WTC11 (cell line): ENCODE data around the gene ZKSCAN3. TPM values are rescaled to one million over a fixed set of nuclear protein-coding genes. Genes with fewer than 3 reads are reported as not detected.

Experiments used
- ATAC-seq: fragments of 200-7000 bp; cut with Tn5 transposase; 2 replicates; pipeline ENCODE4 v1.10.0; 2021; ENCODE audit warnings: mild to moderate bottlenecking, moderate library complexity
- CTCF ChIA-PET: fragments of 300-600 bp; sonication (Branson Sonifier 250); formaldehyde crosslinking; loops from one replicate; lab custom pipeline; 2021; ENCODE audit warnings: antibody characterized with exemption; lab: Charles Lee
- POLR2A ChIA-PET: fragments of 350-600 bp; sonication (Branson Sonifier 250); formaldehyde crosslinking; loops from one replicate; lab custom pipeline; 2021; ENCODE audit warnings: antibody characterized with exemption; lab: Charles Lee
- DNase-seq: peaks from one replicate; pipeline ENCODE4 v3.0.0; 2021; ENCODE audit warnings: low spot score
- H3K27ac Mint-ChIP-seq: 2 replicates; pipeline ENCODE4 v1.8.0; 2021; ENCODE audit warnings: mixed read lengths
- H3K27me3 Mint-ChIP-seq: 2 replicates; pipeline ENCODE4 v1.8.0; 2021; ENCODE audit warnings: low read depth, mild to moderate bottlenecking, moderate library complexity, mixed read lengths
- H3K36me3 Mint-ChIP-seq: 2 replicates; pipeline ENCODE4 v1.8.0; 2021; ENCODE audit warnings: mixed read lengths
- H3K4me1 Mint-ChIP-seq: 2 replicates; pipeline ENCODE4 v1.8.0; 2022; ENCODE audit warnings: mixed read lengths
- H3K4me3 Mint-ChIP-seq: 2 replicates; pipeline ENCODE4 v1.8.0; 2021; ENCODE audit warnings: mild to moderate bottlenecking, moderate library complexity, mixed read lengths
- H3K9me3 Mint-ChIP-seq: 2 replicates; pipeline ENCODE4 v1.8.0; 2021; ENCODE audit warnings: mixed read lengths
- ATF2 ChIP-seq: sonication (generic); formaldehyde crosslinking; IDR thresholded peaks from 2 replicates; pipeline ENCODE4 v1.8.1; 2022; ENCODE audit warnings: low read depth, missing genetic modification reagents, borderline replicate concordance
- CREB1 ChIP-seq: sonication (generic); formaldehyde crosslinking; IDR thresholded peaks from 2 replicates; pipeline ENCODE4 v1.8.0; 2023; ENCODE audit warnings: mild to moderate bottlenecking, missing genetic modification reagents
- CREM ChIP-seq: sonication (generic); formaldehyde crosslinking; IDR thresholded peaks from 2 replicates; pipeline ENCODE4 v1.8.1; 2022; ENCODE audit warnings: mild to moderate bottlenecking, missing genetic modification reagents, moderate library complexity
- FOXP4 ChIP-seq: sonication (generic); formaldehyde crosslinking; IDR thresholded peaks from 2 replicates; pipeline ENCODE4 v1.8.0; 2022; ENCODE audit warnings: mild to moderate bottlenecking, missing genetic modification reagents
- NFATC4 ChIP-seq: fragments of 250-450 bp; sonication (Bioruptor Pico); IDR thresholded peaks from 2 replicates; pipeline ENCODE4 v1.9.0; 2021; ENCODE audit warnings: mild to moderate bottlenecking
- NFYB ChIP-seq: sonication (generic); formaldehyde crosslinking; conservative IDR thresholded peaks from 2 replicates; pipeline ENCODE4 v1.8.0; 2022; ENCODE audit warnings: low read depth, missing genetic modification reagents
- NR1H2 ChIP-seq: sonication (generic); formaldehyde crosslinking; IDR thresholded peaks from 2 replicates; pipeline ENCODE4 v1.9.0; 2021; ENCODE audit warnings: mild to moderate bottlenecking, moderate library complexity, missing genetic modification reagents
- SOX15 ChIP-seq: fragments of 250-450 bp; sonication (Bioruptor Pico); IDR thresholded peaks from 2 replicates; pipeline ENCODE4 v1.9.0; 2021; ENCODE audit warnings: mild to moderate bottlenecking
- SP1 ChIP-seq: sonication (generic); formaldehyde crosslinking; conservative IDR thresholded peaks from 2 replicates; pipeline ENCODE4 v1.8.1; 2022; ENCODE audit warnings: missing genetic modification reagents
- ZBTB21 ChIP-seq: sonication (generic); formaldehyde crosslinking; IDR thresholded peaks from 2 replicates; pipeline ENCODE4 v1.8.1; 2023; ENCODE audit warnings: mild to moderate bottlenecking, missing genetic modification reagents, borderline replicate concordance
- ZNF263 ChIP-seq: sonication (generic); formaldehyde crosslinking; IDR thresholded peaks from 2 replicates; pipeline ENCODE4 v1.8.1; 2022; ENCODE audit warnings: low read depth, mild to moderate bottlenecking, moderate library complexity, missing genetic modification reagents
- ZNF317 ChIP-seq: sonication (generic); formaldehyde crosslinking; IDR thresholded peaks from 2 replicates; pipeline ENCODE4 v1.8.1; 2023; ENCODE audit warnings: low read depth, mild to moderate bottlenecking, moderate library complexity, missing genetic modification reagents, borderline replicate concordance
- ZNF671 ChIP-seq: fragments of 250-450 bp; sonication (Bioruptor Pico); IDR thresholded peaks from 2 replicates; pipeline ENCODE4 v1.8.0; 2021; ENCODE audit warnings: mild to moderate bottlenecking
- ZSCAN18 ChIP-seq: fragments of 250-450 bp; sonication (Bioruptor Pico); IDR thresholded peaks from 2 replicates; pipeline ENCODE4 v2.1.2; 2022; ENCODE audit warnings: mild to moderate bottlenecking, moderate library complexity
- total RNA-seq: library from RNA; stranded (reverse); gene quantifications from 3 replicates; pipeline ENCODE4 v1.2.3, GENCODE V29; 2021
- TF ChIP-seq, protein P1 (sequence below): sonication (generic); formaldehyde crosslinking; IDR thresholded peaks from 2 replicates; pipeline ENCODE4 v1.8.1; 2022; ENCODE audit warnings: mild to moderate bottlenecking, missing genetic modification reagents, moderate library complexity, borderline replicate concordance
- TF ChIP-seq, protein P2 (sequence below): sonication (generic); formaldehyde crosslinking; IDR thresholded peaks from 2 replicates; pipeline ENCODE4 v1.8.1; 2022; ENCODE audit warnings: mild to moderate bottlenecking, moderate library complexity, missing genetic modification reagents
- TF ChIP-seq, protein P3 (sequence below): sonication (generic); formaldehyde crosslinking; IDR thresholded peaks from 2 replicates; pipeline ENCODE4 v1.8.1; 2023; ENCODE audit warnings: mild to moderate bottlenecking, moderate library complexity, missing genetic modification reagents
- TF ChIP-seq, protein P4 (sequence below): sonication (generic); formaldehyde crosslinking; IDR thresholded peaks from 2 replicates; pipeline ENCODE4 v1.8.0; 2023; ENCODE audit warnings: missing genetic modification reagents

ZKSCAN3 gene
- total RNA-seq, 1 experiment from 2014 or later = 5.4 TPM

- TF ChIP-seq, protein P1, sequence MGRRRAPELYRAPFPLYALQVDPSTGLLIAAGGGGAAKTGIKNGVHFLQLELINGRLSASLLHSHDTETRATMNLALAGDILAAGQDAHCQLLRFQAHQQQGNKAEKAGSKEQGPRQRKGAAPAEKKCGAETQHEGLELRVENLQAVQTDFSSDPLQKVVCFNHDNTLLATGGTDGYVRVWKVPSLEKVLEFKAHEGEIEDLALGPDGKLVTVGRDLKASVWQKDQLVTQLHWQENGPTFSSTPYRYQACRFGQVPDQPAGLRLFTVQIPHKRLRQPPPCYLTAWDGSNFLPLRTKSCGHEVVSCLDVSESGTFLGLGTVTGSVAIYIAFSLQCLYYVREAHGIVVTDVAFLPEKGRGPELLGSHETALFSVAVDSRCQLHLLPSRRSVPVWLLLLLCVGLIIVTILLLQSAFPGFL (CRISPR knock-in tag) = no peak
- TF ChIP-seq ZBTB21 (CRISPR knock-in tag) = no peak
- TF ChIP-seq, protein P2, sequence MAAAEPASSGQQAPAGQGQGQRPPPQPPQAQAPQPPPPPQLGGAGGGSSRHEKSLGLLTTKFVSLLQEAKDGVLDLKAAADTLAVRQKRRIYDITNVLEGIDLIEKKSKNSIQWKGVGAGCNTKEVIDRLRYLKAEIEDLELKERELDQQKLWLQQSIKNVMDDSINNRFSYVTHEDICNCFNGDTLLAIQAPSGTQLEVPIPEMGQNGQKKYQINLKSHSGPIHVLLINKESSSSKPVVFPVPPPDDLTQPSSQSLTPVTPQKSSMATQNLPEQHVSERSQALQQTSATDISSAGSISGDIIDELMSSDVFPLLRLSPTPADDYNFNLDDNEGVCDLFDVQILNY = no peak
- no peak for TF ChIP-seq SP1 (CRISPR knock-in tag)
- no peak for TF ChIP-seq ZNF263 (CRISPR knock-in tag)
- no peak for TF ChIP-seq NR1H2 (CRISPR knock-in tag)
- no peak for TF ChIP-seq ZNF317
- TF ChIP-seq, protein P3, sequence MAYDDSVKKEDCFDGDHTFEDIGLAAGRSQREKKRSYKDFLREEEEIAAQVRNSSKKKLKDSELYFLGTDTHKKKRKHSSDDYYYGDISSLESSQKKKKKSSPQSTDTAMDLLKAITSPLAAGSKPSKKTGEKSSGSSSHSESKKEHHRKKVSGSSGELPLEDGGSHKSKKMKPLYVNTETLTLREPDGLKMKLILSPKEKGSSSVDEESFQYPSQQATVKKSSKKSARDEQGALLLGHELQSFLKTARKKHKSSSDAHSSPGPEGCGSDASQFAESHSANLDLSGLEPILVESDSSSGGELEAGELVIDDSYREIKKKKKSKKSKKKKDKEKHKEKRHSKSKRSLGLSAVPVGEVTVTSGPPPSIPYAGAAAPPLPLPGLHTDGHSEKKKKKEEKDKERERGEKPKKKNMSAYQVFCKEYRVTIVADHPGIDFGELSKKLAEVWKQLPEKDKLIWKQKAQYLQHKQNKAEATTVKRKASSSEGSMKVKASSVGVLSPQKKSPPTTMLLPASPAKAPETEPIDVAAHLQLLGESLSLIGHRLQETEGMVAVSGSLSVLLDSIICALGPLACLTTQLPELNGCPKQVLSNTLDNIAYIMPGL (CRISPR knock-in tag) = no peak
Measured at GRCh38 chr6:28347119-28347518, 2.6 kb upstream of the ZKSCAN3 start (continued).

DNA sequence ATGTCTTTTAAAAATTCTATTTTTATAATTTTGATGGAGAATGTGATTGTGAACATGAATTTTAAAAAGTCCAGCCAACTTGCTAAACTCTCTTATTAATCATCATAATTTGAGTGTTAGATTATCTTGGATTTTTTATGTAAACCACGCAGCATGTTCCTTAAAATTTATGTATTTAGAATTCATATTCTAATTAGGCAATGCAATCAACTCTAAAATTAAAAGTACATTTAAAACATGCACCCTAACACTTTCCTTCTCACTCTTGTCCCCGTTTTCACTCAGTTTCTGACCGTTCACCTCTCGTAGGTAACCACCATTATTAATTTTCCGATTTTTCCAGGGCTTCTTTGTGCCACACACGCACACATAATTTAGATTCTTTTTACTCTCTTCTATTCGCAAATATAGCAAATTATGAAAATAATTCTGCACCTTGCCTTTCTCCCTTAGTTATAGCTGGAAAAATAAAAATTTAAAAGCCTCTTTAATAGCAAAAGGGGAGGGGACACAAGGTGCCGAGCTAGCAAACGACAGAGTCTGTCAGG, 329 bp upstream of the ZKSCAN3 start:
- Mint-ChIP-seq H3K36me3 (peaks cover 8% of the 10 kb centered on the region), H3K4me1 (peaks cover 14% of the 10 kb centered on the region), H3K4me3 (peak overlapping the region; percentile 98), H3K9me3 (peaks cover 4% of the 10 kb centered on the region; the same call in 1 of the 2 replicates), H3K27me3 (peaks cover 25% of the 10 kb centered on the region), H3K27ac (peak overlapping the region; percentile 94)
- no peak for TF ChIP-seq ZNF671
- TF ChIP-seq, protein P4, sequence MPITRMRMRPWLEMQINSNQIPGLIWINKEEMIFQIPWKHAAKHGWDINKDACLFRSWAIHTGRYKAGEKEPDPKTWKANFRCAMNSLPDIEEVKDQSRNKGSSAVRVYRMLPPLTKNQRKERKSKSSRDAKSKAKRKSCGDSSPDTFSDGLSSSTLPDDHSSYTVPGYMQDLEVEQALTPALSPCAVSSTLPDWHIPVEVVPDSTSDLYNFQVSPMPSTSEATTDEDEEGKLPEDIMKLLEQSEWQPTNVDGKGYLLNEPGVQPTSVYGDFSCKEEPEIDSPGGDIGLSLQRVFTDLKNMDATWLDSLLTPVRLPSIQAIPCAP (CRISPR knock-in tag) = no peak
- no peak for TF ChIP-seq NFATC4 (CRISPR knock-in tag)
- TF ChIP-seq ATF2 (CRISPR knock-in tag) = no peak
- TF ChIP-seq ZSCAN18 (CRISPR knock-in tag) = no peak
- no peak for TF ChIP-seq NFYB (CRISPR knock-in tag)
- POLR2A ChIA-PET = interaction anchor here (1.0 to 1.2 kb wide), 3 partner anchors 13 to 82 kb away, joined by 3 to 8 read pairs (median 5); partner anchors contain the start of genes ZSCAN26 and ZSCAN31
- ATAC-seq = no peak
- no peak for DNase-seq
- CTCF ChIA-PET = no interaction called here

- ChIA-PET CTCF (no interaction called here), POLR2A (no interaction called here)
- H3K27me3 Mint-ChIP-seq = peaks cover 8% of the 10 kb centered on the region
- peaks cover 4% of the 10 kb centered on the region; the same call in 1 of the 2 replicates for H3K9me3 Mint-ChIP-seq
- ATAC-seq (no peak), DNase-seq (no peak)
- peaks cover 8% of the 10 kb centered on the region for H3K36me3 Mint-ChIP-seq
- peak overlapping the region; percentile 98 for H3K4me3 Mint-ChIP-seq
- peaks cover 23% of the 10 kb centered on the region for H3K4me1 Mint-ChIP-seq
- no peak overlapping the region; the same call in 1 of the 2 replicates for H3K27ac Mint-ChIP-seq
- TF ChIP-seq FOXP4 (CRISPR knock-in tag) (no peak), CREM (no peak), NFATC4 (CRISPR knock-in tag) (no peak), SOX15 (CRISPR knock-in tag) (no peak), CREB1 (CRISPR knock-in tag) (no peak)
- TF ChIP-seq, protein P3 (CRISPR knock-in tag) = no peak
Measured at GRCh38 chr6:28351087-28351486, 1.3 kb downstream of the ZKSCAN3 start.
